Caco-2 (cell line): ENCODE data around the gene HGS. TPM values are rescaled to one million over a fixed set of nuclear protein-coding genes. Genes with fewer than 3 reads are reported as not detected.

Experiments used
- Bru-seq: library from RNA; stranded (reverse); fragments of 400-500 nt; gene quantifications from one replicate; lab custom pipeline; 2021; lab: Mats Ljungman, UMichigan
- BruChase-seq, 2 experiments: library from RNA; stranded (reverse); fragments of 400-500 nt; gene quantifications; one replicate each; lab custom pipeline; 2021; lab: Mats Ljungman, UMichigan
- BruUV-seq: library from RNA; stranded (reverse); fragments of 400-500 nt; replicated peaks from 2 replicates; lab custom pipeline; 2021; lab: Mats Ljungman, UMichigan
- CTCF ChIA-PET: fragments of 300-600 bp; sonication (Branson Sonifier 250); formaldehyde crosslinking; loops from one replicate; lab custom pipeline; 2022; ENCODE audit warnings: antibody characterized with exemption; lab: Charles Lee
- POLR2A ChIA-PET: fragments of 300-600 bp; sonication (Branson Sonifier 250); formaldehyde crosslinking; loops from one replicate; lab custom pipeline; 2022; ENCODE audit warnings: antibody characterized with exemption; lab: Charles Lee
- DNase-seq, 2 experiments: peaks; one replicate each; pipeline versions ENCODE4 v3.0.0 to v3.0.0-alpha.2; 2020 to 2022
- H3K27me3 ChIP-seq: replicated peaks from 2 replicates; pipeline ENCODE4 v1.6.0; 2011; ENCODE audit warnings: low read length; ENCODE audit not compliant: control insufficient read depth, insufficient read depth
- H3K36me3 ChIP-seq: 2 replicates; pipeline ENCODE4 v1.5.1; 2011; ENCODE audit warnings: low read length; ENCODE audit not compliant: control insufficient read depth, insufficient read depth
- H3K4me1 ChIP-seq: fragments of 250-450 bp; sonication (Bioruptor Pico); 2 replicates; pipeline ENCODE4 v1.5.1; 2020; ENCODE audit warnings: mild to moderate bottlenecking
- H3K4me3 ChIP-seq: 2 replicates; pipeline ENCODE4 v1.5.1; 2011; ENCODE audit warnings: low read depth, mild to moderate bottlenecking, control low read depth, low read length
- H3K9me3 ChIP-seq: fragments of 250-450 bp; sonication (Bioruptor Pico); 2 replicates; pipeline ENCODE4 v1.5.1; 2020; ENCODE audit warnings: mild to moderate bottlenecking, moderate library complexity
- H3K27ac Mint-ChIP-seq: one replicate; pipeline ENCODE4 v1.8.0; 2022; ENCODE audit warnings: mixed read lengths; ENCODE audit not compliant: unreplicated experiment
- H3K27me3 Mint-ChIP-seq: one replicate; pipeline ENCODE4 v1.8.0; 2022; ENCODE audit warnings: mixed read lengths; ENCODE audit not compliant: insufficient read depth, unreplicated experiment
- H3K36me3 Mint-ChIP-seq: one replicate; pipeline ENCODE4 v1.8.0; 2022; ENCODE audit warnings: mild to moderate bottlenecking, mixed read lengths; ENCODE audit not compliant: insufficient read depth, unreplicated experiment
- H3K4me1 Mint-ChIP-seq: one replicate; pipeline ENCODE4 v1.8.0; 2022; ENCODE audit warnings: low read depth, mixed read lengths; ENCODE audit not compliant: unreplicated experiment
- H3K4me3 Mint-ChIP-seq: one replicate; pipeline ENCODE4 v1.8.0; 2022; ENCODE audit warnings: mild to moderate bottlenecking, moderate library complexity, mixed read lengths; ENCODE audit not compliant: unreplicated experiment
- H3K9me3 Mint-ChIP-seq: one replicate; pipeline ENCODE4 v1.8.0; 2022; ENCODE audit warnings: mixed read lengths; ENCODE audit not compliant: unreplicated experiment
- intact Hi-C: fragments of 100-400 bp; cut with micrococcal nuclease; formaldehyde crosslinking; loops from one replicate; pipeline ENCODE4 v1.10.0; 2022; ENCODE audit not compliant: unreplicated experiment
- long read RNA-seq: library from polyadenylated mRNA; stranded (forward); transcript quantifications from one replicate; pipeline ENCODE4 v2.0.0, GENCODE V29; 2022
- total RNA-seq: library from RNA; stranded (reverse); gene quantifications from 2 replicates; pipeline ENCODE4 v1.2.3, GENCODE V29; 2022
- TF ChIP-seq, protein P1 (sequence below), 2 experiments: fragments of 200-600 bp in 1 of 2; IDR thresholded peaks; 1 replicate in 1 of 2; 2 replicates in 1 of 2; pipeline versions ENCODE4 v1.5.1 to v1.8.0; 2011 to 2022; ENCODE audit warnings: antibody characterized with exemption in 1 of 2, control low read depth in 1 of 2, inconsistent platforms in 1 of 2, low read depth in 1 of 2, low read length in 1 of 2, mild to moderate bottlenecking in 1 of 2, moderate library complexity in 1 of 2; ENCODE audit not compliant: insufficient read depth in 1 of 2, severe bottlenecking in 1 of 2, unreplicated experiment in 1 of 2

The HGS gene, protein sequence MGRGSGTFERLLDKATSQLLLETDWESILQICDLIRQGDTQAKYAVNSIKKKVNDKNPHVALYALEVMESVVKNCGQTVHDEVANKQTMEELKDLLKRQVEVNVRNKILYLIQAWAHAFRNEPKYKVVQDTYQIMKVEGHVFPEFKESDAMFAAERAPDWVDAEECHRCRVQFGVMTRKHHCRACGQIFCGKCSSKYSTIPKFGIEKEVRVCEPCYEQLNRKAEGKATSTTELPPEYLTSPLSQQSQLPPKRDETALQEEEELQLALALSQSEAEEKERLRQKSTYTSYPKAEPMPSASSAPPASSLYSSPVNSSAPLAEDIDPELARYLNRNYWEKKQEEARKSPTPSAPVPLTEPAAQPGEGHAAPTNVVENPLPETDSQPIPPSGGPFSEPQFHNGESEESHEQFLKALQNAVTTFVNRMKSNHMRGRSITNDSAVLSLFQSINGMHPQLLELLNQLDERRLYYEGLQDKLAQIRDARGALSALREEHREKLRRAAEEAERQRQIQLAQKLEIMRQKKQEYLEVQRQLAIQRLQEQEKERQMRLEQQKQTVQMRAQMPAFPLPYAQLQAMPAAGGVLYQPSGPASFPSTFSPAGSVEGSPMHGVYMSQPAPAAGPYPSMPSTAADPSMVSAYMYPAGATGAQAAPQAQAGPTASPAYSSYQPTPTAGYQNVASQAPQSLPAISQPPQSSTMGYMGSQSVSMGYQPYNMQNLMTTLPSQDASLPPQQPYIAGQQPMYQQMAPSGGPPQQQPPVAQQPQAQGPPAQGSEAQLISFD
- total RNA-seq (176 and 178 TPM in 2 replicates), Bru-seq, nascent RNA (percentile 69 among the genes with signal in this experiment), BruChase-seq, experiment 1, labeled RNA remaining after a 2-hour chase (percentile 79 among the genes with signal in this experiment), BruChase-seq, experiment 2, labeled RNA remaining after a 6-hour chase (percentile 87 among the genes with signal in this experiment)
- long read RNA-seq, transcript HGS-201 (22 exons, 2,970 nt): major isoform, 115 of 269 reads
- long read RNA-seq, partial matches to known transcripts: 80 of 269 reads
- long read RNA-seq, other reads (novel, unspliced or antisense): 74 of 269 reads

- TF ChIP-seq, protein P1, sequence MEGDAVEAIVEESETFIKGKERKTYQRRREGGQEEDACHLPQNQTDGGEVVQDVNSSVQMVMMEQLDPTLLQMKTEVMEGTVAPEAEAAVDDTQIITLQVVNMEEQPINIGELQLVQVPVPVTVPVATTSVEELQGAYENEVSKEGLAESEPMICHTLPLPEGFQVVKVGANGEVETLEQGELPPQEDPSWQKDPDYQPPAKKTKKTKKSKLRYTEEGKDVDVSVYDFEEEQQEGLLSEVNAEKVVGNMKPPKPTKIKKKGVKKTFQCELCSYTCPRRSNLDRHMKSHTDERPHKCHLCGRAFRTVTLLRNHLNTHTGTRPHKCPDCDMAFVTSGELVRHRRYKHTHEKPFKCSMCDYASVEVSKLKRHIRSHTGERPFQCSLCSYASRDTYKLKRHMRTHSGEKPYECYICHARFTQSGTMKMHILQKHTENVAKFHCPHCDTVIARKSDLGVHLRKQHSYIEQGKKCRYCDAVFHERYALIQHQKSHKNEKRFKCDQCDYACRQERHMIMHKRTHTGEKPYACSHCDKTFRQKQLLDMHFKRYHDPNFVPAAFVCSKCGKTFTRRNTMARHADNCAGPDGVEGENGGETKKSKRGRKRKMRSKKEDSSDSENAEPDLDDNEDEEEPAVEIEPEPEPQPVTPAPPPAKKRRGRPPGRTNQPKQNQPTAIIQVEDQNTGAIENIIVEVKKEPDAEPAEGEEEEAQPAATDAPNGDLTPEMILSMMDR (IDR thresholded peaks at IDR 0.05; ENCODE audit: insufficient read depth in 1 of 2, low read depth in 1 of 2, low read length in 1 of 2, severe bottlenecking in 1 of 2, unreplicated experiment in 1 of 2): no peak
- H3K4me3 Mint-ChIP-seq: peak within 1 kb of the TSS; percentile 97
- POLR2A ChIA-PET: interaction anchor here (0.7 to 1.6 kb wide), 8 partner anchors 17 to 347 kb away, joined by 3 to 45 read pairs (median 4); partner anchors contain the start of genes CCDC137, MCRIP1, MRPL12 and OXLD1
- CTCF ChIA-PET: interaction anchor here (1.0 kb wide), 1 partner anchor 18 kb away, joined by 4 read pairs; no protein-coding TSS in a partner anchor
- H3K27me3 Mint-ChIP-seq: no peaks in the 10 kb centered on the region
- peaks cover 3% of the 10 kb centered on the region for H3K36me3 ChIP-seq
- BruUV-seq: no TSS peak
- H3K4me1 ChIP-seq: 0 out of 2 replicates have a peak, but pooled peaks cover 10% of the 10 kb centered on the region
- intact Hi-C loops: loop anchor here (1.0 kb wide), 1 partner anchor 19 kb away; the partner anchor contains the start of gene MRPL12
- peak within 1 kb of the TSS; percentile 89 for H3K4me3 ChIP-seq
- DNase-seq: peak; percentile 98 to 99
- no peaks in the 10 kb centered on the region for H3K4me1 Mint-ChIP-seq
- no peaks in the 10 kb centered on the region for H3K27me3 ChIP-seq
- H3K9me3 ChIP-seq: no peaks in the 10 kb centered on the region
- no peaks in the 10 kb centered on the region for H3K9me3 Mint-ChIP-seq
- peaks cover 42% of the 10 kb centered on the region for H3K36me3 Mint-ChIP-seq
- H3K27ac Mint-ChIP-seq: peak within 1 kb of the TSS; percentile 95
Observed at GRCh38 chr17:81683584-81684441, at the start of gene HGS, which contains the start of gene ARL16. Gene HGS, plus strand, starts transcription at chr17:81684011. Its CDS starts 56 bp downstream, at chr17:81684067. Gene ARL16, minus strand, starts transcription at chr17:81683797. Its CDS starts 44 bp downstream, at chr17:81683753.

DNA sequence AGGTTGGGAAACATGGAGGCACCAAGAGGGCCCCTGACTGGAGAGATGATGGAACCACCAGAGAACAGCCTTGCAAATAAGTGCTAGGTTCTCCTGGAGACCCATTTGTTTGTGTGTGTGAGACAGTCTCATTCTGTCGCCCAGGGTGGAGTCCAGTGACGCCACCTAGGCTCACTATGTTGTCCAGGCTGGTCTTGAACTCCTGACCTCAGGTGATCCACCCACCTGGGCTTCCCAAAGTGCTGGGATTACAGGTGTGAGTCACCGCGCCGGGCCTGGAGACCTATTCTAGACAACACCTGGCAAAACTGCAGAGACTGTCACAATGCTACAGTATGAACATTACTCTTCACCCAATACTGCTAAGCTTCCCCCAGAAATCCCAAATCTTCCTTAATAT lies 48.4 kb upstream of the HGS start:
- H3K9me3 Mint-ChIP-seq: no peaks in the 10 kb centered on the region
- H3K4me1 Mint-ChIP-seq: no peaks in the 10 kb centered on the region
- H3K36me3 Mint-ChIP-seq: peaks cover 46% of the 10 kb centered on the region
- Histone ChIP-seq H3K4me3 (peak overlapping the region; percentile 90), H3K36me3 (no peaks in the 10 kb centered on the region), H3K9me3 (no peaks in the 10 kb centered on the region), H3K4me1 (peaks cover 9% of the 10 kb centered on the region; the same call in 1 of the 2 replicates), H3K27me3 (no peaks in the 10 kb centered on the region)
- ChIA-PET CTCF (no interaction called here), POLR2A (no interaction called here)
- H3K4me3 Mint-ChIP-seq: peak overlapping the region; percentile 88
- intact Hi-C loops: no loop called here
- H3K27me3 Mint-ChIP-seq: no peaks in the 10 kb centered on the region
- peak in 1 of 2 experiments; percentile 23 for DNase-seq
- TF ChIP-seq, protein P1 (IDR thresholded peaks at IDR 0.05; ENCODE audit: insufficient read depth in 1 of 2, low read depth in 1 of 2, low read length in 1 of 2, severe bottlenecking in 1 of 2, unreplicated experiment in 1 of 2): no peak
- TSS peak; percentile 64 for BruUV-seq
- H3K27ac Mint-ChIP-seq: peak overlapping the region; percentile 89
